Vagina (tissue), 2 donors: Measurements from ENCODE around the gene ENTPD6. TPM values are rescaled to one million over a fixed set of nuclear protein-coding genes. Genes with fewer than 3 reads are reported as not detected.

ENCODE experiments used
- DNase-seq, 2 donors: peaks; one replicate each; pipeline ENCODE4 v3.0.0-alpha.2; 2017; ENCODE audit errors: extremely low spot score in 2 of 2
- H3K27ac ChIP-seq: fragments of 200-600 bp; sonication (generic); one replicate; pipeline ENCODE4 v1.5.1; 2019
- H3K27me3 ChIP-seq: fragments of 200-600 bp; sonication (generic); one replicate; pipeline ENCODE4 v1.5.1; 2019
- H3K36me3 ChIP-seq, 2 donors: fragments of 200-600 bp; sonication (generic); one replicate each; pipeline ENCODE4 v1.5.1; 2017 to 2019
- H3K4me1 ChIP-seq: fragments of 200-600 bp; sonication (generic); one replicate; pipeline ENCODE4 v1.5.1; 2019
- H3K4me3 ChIP-seq, 2 donors: fragments of 200-600 bp; sonication (generic); 1 replicate in 1 of 2; 2 replicates in 1 of 2; pipeline ENCODE4 v1.5.1; 2016 to 2019
- H3K9me3 ChIP-seq: fragments of 200-600 bp; sonication (generic); one replicate; pipeline ENCODE4 v1.5.1; 2019
- CTCF ChIP-seq, 3 experiments: fragments of 450-650 bp in 2 of 3; fragments of 200-600 bp in 1 of 3; sonication (generic) in 1 of 3; IDR thresholded peaks; one replicate each; pipeline ENCODE4 v1.5.1; 2017 to 2019; ENCODE audit warnings: antibody characterized with exemption in 3 of 3, mild to moderate bottlenecking in 2 of 3, moderate library complexity in 2 of 3
- POLR2A ChIP-seq, 2 donors: fragments of 450-650 bp; IDR thresholded peaks; one replicate each; pipeline ENCODE4 v1.6.1; 2017; ENCODE audit warnings: antibody characterized with exemption in 2 of 2, mild to moderate bottlenecking in 2 of 2, moderate library complexity in 2 of 2
- POLR2AphosphoS5 ChIP-seq, 2 donors: sonication (generic); formaldehyde crosslinking; IDR thresholded peaks; one replicate each; pipeline ENCODE4 v1.9.0; 2017; ENCODE audit warnings: antibody characterized with exemption in 2 of 2, mild to moderate bottlenecking in 2 of 2, low read depth in 1 of 2; ENCODE audit not compliant: insufficient read depth in 1 of 2
- intact Hi-C: fragments of 100-400 bp; cut with DNase I; formaldehyde crosslinking; loops from one replicate; pipeline ENCODE4 v1.15.1; 2023
- total RNA-seq: library from RNA; depleted of rRNA; stranded (reverse); fragments of >200 nt; gene quantifications from one replicate; pipeline ENCODE4 v1.2.3, GENCODE V29; 2016

The ENTPD6 gene
- total RNA-seq, 1 donor from 2014 or later = 51.3 TPM

GRCh38 chr20:25253606-25254275, 58.2 kb downstream of the ENTPD6 start:
- no peak overlapping the region for H3K4me3 ChIP-seq
- no peak overlapping the region for H3K27ac ChIP-seq
- no peaks in the 10 kb centered on the region for H3K36me3 ChIP-seq
- intact Hi-C loops = no loop called here
- no peak for TF ChIP-seq POLR2A (IDR thresholded peaks at IDR 0.05)
- TF ChIP-seq POLR2AphosphoS5 (IDR thresholded peaks at IDR 0.05; ENCODE audit: insufficient read depth in 1 of 2, low read depth in 1 of 2) = no peak
- no peak for TF ChIP-seq CTCF (IDR thresholded peaks at IDR 0.05)
- no peaks in the 10 kb centered on the region for H3K9me3 ChIP-seq
- peaks cover 71% of the 10 kb centered on the region for H3K4me1 ChIP-seq
- no peaks in the 10 kb centered on the region for H3K27me3 ChIP-seq
- DNase-seq = no peak

DNA sequence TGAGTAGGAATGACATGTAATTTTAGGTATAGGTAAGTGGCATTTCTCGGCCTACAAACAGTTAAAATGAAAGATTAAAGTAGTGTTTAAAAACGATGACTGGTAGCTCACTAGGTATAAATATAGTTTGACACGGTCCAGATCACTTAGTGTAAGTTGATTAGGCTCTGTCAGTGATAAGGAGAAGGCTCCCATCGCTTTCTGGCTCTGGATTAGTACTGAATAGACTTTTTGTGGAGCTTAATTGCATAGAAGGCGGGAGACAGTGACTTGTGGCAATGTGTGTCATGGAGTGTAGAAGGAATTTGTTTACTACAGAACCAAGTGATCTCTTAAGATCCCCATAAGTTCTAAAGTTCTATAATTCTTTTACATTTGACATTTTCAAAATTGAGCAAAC, 59.1 kb downstream of the ENTPD6 start:
- no peak overlapping the region for H3K4me3 ChIP-seq
- intact Hi-C loops = no loop called here
- H3K27ac ChIP-seq = no peak overlapping the region
- TF ChIP-seq CTCF (IDR thresholded peaks at IDR 0.05) = no peak
- no peak for TF ChIP-seq POLR2AphosphoS5 (IDR thresholded peaks at IDR 0.05; ENCODE audit: insufficient read depth in 1 of 2, low read depth in 1 of 2)
- TF ChIP-seq POLR2A (IDR thresholded peaks at IDR 0.05) = no peak
- H3K9me3 ChIP-seq = no peaks in the 10 kb centered on the region
- DNase-seq = no peak
- H3K27me3 ChIP-seq = no peaks in the 10 kb centered on the region
- peaks cover 0 to under 1% of the 10 kb centered on the region in 2 donors for H3K36me3 ChIP-seq
- peaks cover 63% of the 10 kb centered on the region for H3K4me1 ChIP-seq

- TF ChIP-seq CTCF (IDR thresholded peaks at IDR 0.05) = no peak
- TF ChIP-seq POLR2A (IDR thresholded peaks at IDR 0.05) = no peak
- no peak for TF ChIP-seq POLR2AphosphoS5 (IDR thresholded peaks at IDR 0.05; ENCODE audit: insufficient read depth in 1 of 2, low read depth in 1 of 2)
- peaks cover 0 to 5% of the 10 kb centered on the region in 2 donors for H3K36me3 ChIP-seq
- DNase-seq = peak in 1 of 2 donors; percentile 95
- H3K9me3 ChIP-seq = no peaks in the 10 kb centered on the region
- no peaks in the 10 kb centered on the region for H3K27me3 ChIP-seq
- H3K4me1 ChIP-seq = peaks cover 57% of the 10 kb centered on the region
- H3K4me3 ChIP-seq = no peak overlapping the region
- H3K27ac ChIP-seq = peak overlapping the region; percentile 35
- intact Hi-C loops = no loop called here
Observed at GRCh38 chr20:25254986-25255680, 59.6 kb downstream of the ENTPD6 start.

- DNase-seq = peak in 1 of 2 donors; percentile 89
- intact Hi-C loops = no loop called here
- Histone ChIP-seq H3K9me3 (no peaks in the 10 kb centered on the region), H3K27me3 (no peaks in the 10 kb centered on the region), H3K4me3 (no peak overlapping the region), H3K36me3 (peaks cover 0 to 17% of the 10 kb centered on the region in 2 donors), H3K27ac (no peak overlapping the region), H3K4me1 (peaks cover 45% of the 10 kb centered on the region)
- TF ChIP-seq POLR2A (IDR thresholded peaks at IDR 0.05) (no peak), POLR2AphosphoS5 (IDR thresholded peaks at IDR 0.05; ENCODE audit: insufficient read depth in 1 of 2, low read depth in 1 of 2) (no peak), CTCF (IDR thresholded peaks at IDR 0.05) (no peak)
Observed at GRCh38 chr20:25256226-25256859, 60.8 kb downstream of the ENTPD6 start.
